K562 (cell line): ENCODE results near the gene JPT1. TPM values are rescaled to one million over a fixed set of nuclear protein-coding genes. Genes with fewer than 3 reads are reported as not detected.

Experiments used
- COPS2 ChIP-seq: fragments of 450-650 bp; conservative IDR thresholded peaks from 2 replicates; pipeline ENCODE4 v1.6.1; 2016; ENCODE audit warnings: mild to moderate bottlenecking, moderate library complexity
- CREM ChIP-seq: IDR thresholded peaks from 2 replicates; pipeline ENCODE4 v1.6.1; 2014; ENCODE audit warnings: antibody characterized with exemption, low read depth
- MGA ChIP-seq: fragments of 450-650 bp; IDR thresholded peaks from 2 replicates; pipeline ENCODE4 v1.6.1; 2016; ENCODE audit warnings: mild to moderate bottlenecking, moderate library complexity
- POLR3G ChIP-seq: IDR thresholded peaks from 2 replicates; pipeline ENCODE4 v1.6.1; 2011; ENCODE audit not compliant: insufficient read length, insufficient replicate concordance; ENCODE audit errors: extremely low read depth
- RBM34 ChIP-seq: fragments of 200-400 bp; formaldehyde crosslinking; IDR thresholded peaks from 2 replicates; pipeline ENCODE4 v1.6.1; 2018; ENCODE audit warnings: low read length, borderline replicate concordance; ENCODE audit not compliant: insufficient read depth
- RCOR1 ChIP-seq, 2 experiments: IDR thresholded peaks; 2 replicates each; pipeline ENCODE4 v1.6.1; 2012; ENCODE audit warnings: low read depth in 2 of 2, low read length in 2 of 2, borderline replicate concordance in 1 of 2, improper control_type of control experiment in 1 of 2
- SNIP1 ChIP-seq: fragments of 450-650 bp; IDR thresholded peaks from 2 replicates; pipeline ENCODE4 v1.7.1; 2017; ENCODE audit warnings: low read depth, mild to moderate bottlenecking
- STAT6 ChIP-seq: sonication (generic); formaldehyde crosslinking; IDR thresholded peaks from 2 replicates; pipeline ENCODE4 v1.8.1; 2023; ENCODE audit warnings: mild to moderate bottlenecking, missing genetic modification reagents
- ZC3H11A ChIP-seq: IDR thresholded peaks from 2 replicates; pipeline ENCODE4 v1.6.1; 2012; ENCODE audit warnings: low read depth, low read length, improper control_type of control experiment
- ZNF263 ChIP-seq: sonication (generic); formaldehyde crosslinking; IDR thresholded peaks from 2 replicates; pipeline ENCODE4 v1.8.0; 2022; ENCODE audit warnings: mild to moderate bottlenecking, missing genetic modification reagents, borderline replicate concordance
- ZNF444 ChIP-seq: fragments of 250-450 bp; sonication (Bioruptor Pico); IDR thresholded peaks from 2 replicates; pipeline ENCODE4 v1.4.0; 2020; ENCODE audit warnings: mild to moderate bottlenecking, moderate library complexity
- polyA plus RNA-seq, 8 experiments: library from polyadenylated mRNA; depleted of rRNA in 4 of 8; stranded (reverse) in 5 of 8; unstranded in 3 of 8; fragments of >200 nt; fragmentation: Nextera tagmentation in 2 of 8; fragmentation: Illumina TruSeq in 1 of 8; extraction: Ambion mirVana in 2 of 8; extraction: Trizol in 1 of 8; gene quantifications; 2 replicates each; pipeline versions ENCODE4 v1.2.1 to v1.2.3, GENCODE V29; 2011 to 2014; ENCODE audit warnings: inconsistent platforms in 1 of 8, missing spikeins in 1 of 8
- total RNA-seq, 7 experiments: library from RNA; depleted of rRNA in 6 of 7; stranded (reverse); fragments of >200 nt in 6 of 7; fragmentation: Illumina TruSeq in 2 of 7; extraction: Trizol in 2 of 7; gene quantifications; 2 replicates each; pipeline versions ENCODE4 v1.2.1 to v1.2.3, GENCODE V29; 2011 to 2021; ENCODE audit warnings: low replicate concordance in 1 of 7
- TF ChIP-seq, protein P1 (sequence below): fragments of 450-650 bp; formaldehyde crosslinking; IDR thresholded peaks from 2 replicates; pipeline ENCODE4 v1.4.0; 2022; ENCODE audit warnings: mild to moderate bottlenecking, moderate library complexity

Gene JPT1
- total and polyA plus RNA-seq, 9 of the 15 experiments (the other 6 are each of a cell fraction or from before 2014, with no cell fraction given) = 56.7 to 292 (median 144) TPM

DNA sequence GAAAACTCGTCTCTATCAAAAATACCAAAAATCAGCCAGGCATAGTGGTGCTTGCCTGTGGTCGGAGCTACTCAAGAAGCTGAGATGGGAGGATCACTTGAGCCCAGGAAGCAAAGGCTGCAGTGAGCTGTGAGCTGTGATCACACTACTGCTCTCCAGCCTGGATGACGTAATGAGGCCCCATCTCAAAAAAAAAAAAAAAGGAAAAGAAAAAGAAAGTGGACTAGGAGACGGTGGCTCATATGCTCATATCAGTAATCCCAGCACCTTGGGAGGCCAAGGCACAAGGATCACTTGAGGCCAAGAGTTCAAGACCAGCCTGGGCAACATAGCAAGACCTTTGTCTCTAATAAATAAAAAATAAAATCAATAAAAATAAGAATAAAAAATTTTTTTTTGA lies 37.3 kb upstream of the JPT1 start (continued):
- TF ChIP-seq, protein P1, sequence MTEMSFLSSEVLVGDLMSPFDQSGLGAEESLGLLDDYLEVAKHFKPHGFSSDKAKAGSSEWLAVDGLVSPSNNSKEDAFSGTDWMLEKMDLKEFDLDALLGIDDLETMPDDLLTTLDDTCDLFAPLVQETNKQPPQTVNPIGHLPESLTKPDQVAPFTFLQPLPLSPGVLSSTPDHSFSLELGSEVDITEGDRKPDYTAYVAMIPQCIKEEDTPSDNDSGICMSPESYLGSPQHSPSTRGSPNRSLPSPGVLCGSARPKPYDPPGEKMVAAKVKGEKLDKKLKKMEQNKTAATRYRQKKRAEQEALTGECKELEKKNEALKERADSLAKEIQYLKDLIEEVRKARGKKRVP (CRISPR knock-in tag) = no peak
- no peak for TF ChIP-seq ZNF444 (CRISPR knock-in tag)
- no peak for TF ChIP-seq MGA
- TF ChIP-seq CREM = peak; percentile 71
- no peak for TF ChIP-seq SNIP1
- no peak for TF ChIP-seq POLR3G
- peak in 1 of 2 experiments; percentile 78; a peak in 2 of 4 replicates for TF ChIP-seq RCOR1 (IDR thresholded peaks at IDR 0.05; ENCODE audit: borderline replicate concordance in 1 of 2, low read depth in 2 of 2, low read length in 2 of 2)
- no peak for TF ChIP-seq ZNF263 (CRISPR knock-in tag)
- TF ChIP-seq COPS2 = no peak
- TF ChIP-seq ZC3H11A = no peak
- no peak for TF ChIP-seq STAT6 (CRISPR knock-in tag)
- no peak for TF ChIP-seq RBM34
